RWPE2 (cell line): ENCODE data around the gene RHOBTB3.

Source experiments
- ATAC-seq: fragments of 200-7000 bp; cut with Tn5 transposase; 3 replicates; pipeline ENCODE4 v1.9.1; 2021; ENCODE audit warnings: low read depth
- DNase-seq: peaks from one replicate; pipeline ENCODE4 v3.0.0-alpha.2; 2020; ENCODE audit warnings: low spot score
- H3K27ac ChIP-seq: fragments of 450-650 bp; 2 replicates; pipeline ENCODE4 v1.5.1; 2017; ENCODE audit warnings: mild to moderate bottlenecking; ENCODE audit not compliant: poor library complexity, severe bottlenecking
- H3K27me3 ChIP-seq: fragments of 250-450 bp; sonication (Bioruptor Pico); 2 replicates; pipeline ENCODE4 v1.5.1; 2021; ENCODE audit warnings: mild to moderate bottlenecking, moderate library complexity; ENCODE audit not compliant: insufficient read depth, poor library complexity, severe bottlenecking
- H3K36me3 ChIP-seq: fragments of 250-450 bp; sonication (Bioruptor Pico); 2 replicates; pipeline ENCODE4 v1.5.1; 2020; ENCODE audit warnings: low read depth, mild to moderate bottlenecking, moderate library complexity
- H3K4me1 ChIP-seq: fragments of 250-450 bp; sonication (Bioruptor Pico); 2 replicates; pipeline ENCODE4 v1.5.1; 2021; ENCODE audit warnings: mild to moderate bottlenecking, moderate library complexity; ENCODE audit not compliant: insufficient read depth, poor library complexity, severe bottlenecking
- H3K4me3 ChIP-seq: fragments of 250-450 bp; sonication (Bioruptor Pico); 2 replicates; pipeline ENCODE4 v1.5.1; 2021; ENCODE audit warnings: mild to moderate bottlenecking, moderate library complexity; ENCODE audit not compliant: severe bottlenecking
- H3K9me3 ChIP-seq: fragments of 250-450 bp; sonication (Bioruptor Pico); 2 replicates; pipeline ENCODE4 v1.5.1; 2021; ENCODE audit warnings: mild to moderate bottlenecking, moderate library complexity; ENCODE audit not compliant: severe bottlenecking
- TF ChIP-seq, protein P1 (sequence below): fragments of 450-650 bp; IDR thresholded peaks from one replicate; pipeline ENCODE4 v1.5.1; 2017; ENCODE audit warnings: mild to moderate bottlenecking, moderate library complexity; ENCODE audit not compliant: poor library complexity, severe bottlenecking

Gene RHOBTB3

DNA sequence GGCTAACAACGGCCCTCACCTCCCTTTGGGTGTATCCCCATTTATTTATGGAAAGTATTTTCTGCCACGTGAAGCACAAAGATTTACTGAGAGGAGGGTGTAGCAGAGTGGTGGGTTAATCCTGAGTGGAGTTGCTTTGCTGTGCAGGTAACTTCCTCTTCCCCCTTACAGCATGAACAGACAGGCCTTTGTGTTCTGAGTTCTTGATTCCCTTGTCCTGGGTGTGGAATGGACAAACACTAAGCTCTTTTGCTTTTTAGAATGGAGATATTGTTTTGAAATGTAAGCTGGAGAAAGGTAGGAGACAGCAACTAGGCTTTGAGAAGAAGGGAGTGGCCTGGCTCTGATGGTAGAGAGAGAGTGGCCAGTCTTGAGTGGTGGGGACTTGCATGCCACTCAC, 108.5 kb downstream of the RHOBTB3 start:
- TF ChIP-seq, protein P1, sequence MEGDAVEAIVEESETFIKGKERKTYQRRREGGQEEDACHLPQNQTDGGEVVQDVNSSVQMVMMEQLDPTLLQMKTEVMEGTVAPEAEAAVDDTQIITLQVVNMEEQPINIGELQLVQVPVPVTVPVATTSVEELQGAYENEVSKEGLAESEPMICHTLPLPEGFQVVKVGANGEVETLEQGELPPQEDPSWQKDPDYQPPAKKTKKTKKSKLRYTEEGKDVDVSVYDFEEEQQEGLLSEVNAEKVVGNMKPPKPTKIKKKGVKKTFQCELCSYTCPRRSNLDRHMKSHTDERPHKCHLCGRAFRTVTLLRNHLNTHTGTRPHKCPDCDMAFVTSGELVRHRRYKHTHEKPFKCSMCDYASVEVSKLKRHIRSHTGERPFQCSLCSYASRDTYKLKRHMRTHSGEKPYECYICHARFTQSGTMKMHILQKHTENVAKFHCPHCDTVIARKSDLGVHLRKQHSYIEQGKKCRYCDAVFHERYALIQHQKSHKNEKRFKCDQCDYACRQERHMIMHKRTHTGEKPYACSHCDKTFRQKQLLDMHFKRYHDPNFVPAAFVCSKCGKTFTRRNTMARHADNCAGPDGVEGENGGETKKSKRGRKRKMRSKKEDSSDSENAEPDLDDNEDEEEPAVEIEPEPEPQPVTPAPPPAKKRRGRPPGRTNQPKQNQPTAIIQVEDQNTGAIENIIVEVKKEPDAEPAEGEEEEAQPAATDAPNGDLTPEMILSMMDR = no peak

GRCh38 chr5:95840956-95841705, 110.0 kb downstream of the RHOBTB3 start:
- DNase-seq (no peak), ATAC-seq (no peak)
- Histone ChIP-seq H3K4me3 (no peak overlapping the region), H3K27me3 (no peaks in the 10 kb centered on the region), H3K36me3 (no peaks in the 10 kb centered on the region), H3K9me3 (no peaks in the 10 kb centered on the region), H3K4me1 (no peaks in the 10 kb centered on the region), H3K27ac (no peak overlapping the region)
- TF ChIP-seq, protein P1 = no peak

More for the DNA sequence above, 108.5 kb downstream of the RHOBTB3 start:
- Histone ChIP-seq H3K27me3 (no peaks in the 10 kb centered on the region), H3K9me3 (no peaks in the 10 kb centered on the region), H3K27ac (no peak overlapping the region), H3K4me1 (peaks cover 5% of the 10 kb centered on the region), H3K4me3 (no peak overlapping the region), H3K36me3 (no peaks in the 10 kb centered on the region)
- DNase-seq (no peak), ATAC-seq (no peak)

DNA sequence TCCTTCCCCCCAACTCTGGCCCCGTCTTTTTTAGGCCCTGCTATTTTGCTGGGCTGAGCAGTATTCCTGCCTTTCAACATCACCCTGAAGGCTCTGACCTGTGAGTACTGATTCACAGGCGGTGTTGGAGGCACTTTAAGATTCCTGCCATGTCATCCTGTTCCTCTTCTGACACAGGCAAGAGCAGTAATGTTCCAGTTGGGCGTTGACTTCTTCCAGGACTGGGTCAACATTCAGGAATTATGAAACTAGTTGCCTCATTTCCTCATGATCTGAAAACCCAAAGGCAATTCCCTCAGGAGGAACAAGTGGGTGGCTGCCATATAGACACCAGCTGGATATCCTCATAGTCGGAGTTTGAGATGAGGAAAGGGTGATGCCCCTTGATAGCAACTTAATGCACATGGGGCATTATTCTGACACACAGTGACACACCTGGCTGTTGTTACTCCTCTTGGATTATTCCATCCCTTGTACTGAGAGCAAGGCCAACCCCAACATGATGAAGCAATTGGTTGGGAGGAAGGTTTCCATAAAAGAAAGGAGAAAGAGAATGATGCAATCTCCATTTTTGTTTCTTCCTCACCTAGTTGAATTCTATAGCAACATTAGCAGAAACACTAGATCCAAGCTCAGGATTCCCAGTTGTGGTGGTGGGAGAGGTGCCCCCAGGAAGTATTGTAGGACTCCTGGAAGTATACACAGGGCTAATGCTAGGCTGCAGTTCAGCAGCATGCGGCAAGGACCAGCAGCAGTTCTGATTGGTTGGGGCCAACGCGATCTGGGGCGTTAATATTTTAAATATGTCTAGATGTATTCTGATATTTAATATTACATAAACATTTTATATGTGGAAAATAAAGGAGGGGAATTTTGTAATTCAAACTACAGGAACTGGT, 111.0 kb downstream of the RHOBTB3 start:
- Histone ChIP-seq H3K4me3 (no peak overlapping the region), H3K4me1 (no peaks in the 10 kb centered on the region), H3K27ac (no peak overlapping the region), H3K36me3 (no peaks in the 10 kb centered on the region), H3K9me3 (no peaks in the 10 kb centered on the region), H3K27me3 (no peaks in the 10 kb centered on the region)
- TF ChIP-seq, protein P1 = no peak
- DNase-seq = peak; percentile 15
- peak; percentile 71 for ATAC-seq

- no peaks in the 10 kb centered on the region for H3K27me3 ChIP-seq
- DNase-seq = peak; percentile 23
- no peak overlapping the region for H3K27ac ChIP-seq
- H3K36me3 ChIP-seq = no peaks in the 10 kb centered on the region
- TF ChIP-seq, protein P1 = no peak
- H3K4me1 ChIP-seq = no peaks in the 10 kb centered on the region
- H3K9me3 ChIP-seq = no peaks in the 10 kb centered on the region
- ATAC-seq = no peak
- no peak overlapping the region for H3K4me3 ChIP-seq
Measured at GRCh38 chr5:95842854-95843544, 111.9 kb downstream of the RHOBTB3 start.
